GM12891 (cell line): ENCODE data around the gene ZNF488.

Experiments
- POLR2A ChIP-seq: IDR thresholded peaks from 2 replicates; pipeline ENCODE4 v1.6.1; 2011; ENCODE audit warnings: low read depth, low read length, control low read depth
- POLR2AphosphoS5 ChIP-seq: IDR thresholded peaks from 2 replicates; pipeline ENCODE4 v1.6.1; 2011; ENCODE audit warnings: low read depth, low read length, control low read depth
- POU2F2 ChIP-seq: IDR thresholded peaks from 2 replicates; pipeline ENCODE4 v1.6.1; 2011; ENCODE audit warnings: low read depth, mild to moderate bottlenecking, control low read depth, low read length, moderate library complexity
- TAF1 ChIP-seq: IDR thresholded peaks from 2 replicates; pipeline ENCODE4 v1.6.1; 2011; ENCODE audit warnings: low read depth, low read length, control low read depth

- TF ChIP-seq POLR2AphosphoS5 (no peak), POLR2A (no peak), TAF1 (no peak), POU2F2 (no peak)
Observed at GRCh38 chr10:47339759-47340607, 44.1 kb downstream of the ZNF488 start.
